ENCODE results near the gene E4F1.

Gene E4F1

DNA sequence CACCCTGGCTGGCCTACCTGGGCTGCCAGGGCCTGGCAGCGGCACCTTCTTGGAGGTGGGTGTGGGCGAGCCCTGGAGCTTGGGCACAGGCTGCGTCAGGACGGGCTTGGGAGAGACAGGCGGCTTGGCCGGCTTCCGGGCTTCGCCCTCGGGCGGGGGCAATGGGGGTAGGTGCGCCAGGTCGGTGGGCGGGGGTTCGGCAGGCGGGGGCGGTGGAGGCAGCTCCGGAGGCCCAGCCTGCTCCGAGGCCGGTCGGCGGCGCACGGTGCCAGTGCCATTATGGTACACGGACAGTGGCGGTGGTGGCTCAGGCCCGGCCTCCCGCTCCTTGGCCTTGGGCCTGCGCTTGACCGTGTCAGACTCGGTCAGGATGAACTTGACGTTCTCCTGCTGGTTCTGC lies 43.8 kb upstream of the E4F1 start:
- Histone ChIP-seq H3K4me3 (ENCODE audit: low read depth, low read length) (no peak overlapping the region), H3K79me2 (ENCODE audit: control insufficient read depth, insufficient read depth, low read length, unreplicated experiment) (no peaks in the 10 kb centered on the region), H3K36me3 (ENCODE audit: insufficient read depth, low read length) (peaks cover 14% of the 10 kb centered on the region; the same call in 1 of the 2 replicates), H3K27ac (ENCODE audit: low read depth, low read length) (no peak overlapping the region), H3K4me1 (ENCODE audit: control insufficient read depth, insufficient read depth, low read length, unreplicated experiment) (no peaks in the 10 kb centered on the region), H3K27me3 (ENCODE audit: insufficient read depth, low read length) (no peaks in the 10 kb centered on the region), H2AFZ (ENCODE audit: low read length, unreplicated experiment) (no peak overlapping the region)

DNA sequence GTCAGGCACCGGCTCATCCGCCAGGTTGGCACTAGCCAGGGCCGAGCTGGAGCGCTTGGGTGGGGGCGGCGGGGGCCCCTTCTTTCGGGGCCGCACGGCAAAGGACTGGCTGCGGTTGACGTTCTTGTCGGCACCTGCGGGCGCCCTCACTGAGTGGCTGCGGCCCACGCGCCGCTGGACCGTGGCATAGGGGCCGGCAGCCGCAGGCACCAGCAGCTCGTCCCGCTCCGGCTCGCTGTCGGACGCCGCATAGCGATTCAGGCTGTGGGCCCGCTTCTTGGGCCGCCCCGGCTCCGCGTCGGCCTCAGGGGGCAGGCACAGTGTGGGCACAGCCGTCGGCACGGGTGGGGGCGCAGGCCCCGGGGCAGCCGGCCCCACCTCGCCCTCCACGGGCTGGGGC lies 42.9 kb upstream of the E4F1 start:
- Histone ChIP-seq H3K4me1 (ENCODE audit: control insufficient read depth, insufficient read depth, low read length, unreplicated experiment) (no peaks in the 10 kb centered on the region), H3K27me3 (ENCODE audit: insufficient read depth, low read length) (no peaks in the 10 kb centered on the region), H3K27ac (ENCODE audit: low read depth, low read length) (no peak overlapping the region), H3K4me3 (ENCODE audit: low read depth, low read length) (no peak overlapping the region), H3K79me2 (ENCODE audit: control insufficient read depth, insufficient read depth, low read length, unreplicated experiment) (no peaks in the 10 kb centered on the region), H3K36me3 (ENCODE audit: insufficient read depth, low read length) (peaks cover 14% of the 10 kb centered on the region; the same call in 1 of the 2 replicates), H2AFZ (ENCODE audit: low read length, unreplicated experiment) (no peak overlapping the region)

DNA sequence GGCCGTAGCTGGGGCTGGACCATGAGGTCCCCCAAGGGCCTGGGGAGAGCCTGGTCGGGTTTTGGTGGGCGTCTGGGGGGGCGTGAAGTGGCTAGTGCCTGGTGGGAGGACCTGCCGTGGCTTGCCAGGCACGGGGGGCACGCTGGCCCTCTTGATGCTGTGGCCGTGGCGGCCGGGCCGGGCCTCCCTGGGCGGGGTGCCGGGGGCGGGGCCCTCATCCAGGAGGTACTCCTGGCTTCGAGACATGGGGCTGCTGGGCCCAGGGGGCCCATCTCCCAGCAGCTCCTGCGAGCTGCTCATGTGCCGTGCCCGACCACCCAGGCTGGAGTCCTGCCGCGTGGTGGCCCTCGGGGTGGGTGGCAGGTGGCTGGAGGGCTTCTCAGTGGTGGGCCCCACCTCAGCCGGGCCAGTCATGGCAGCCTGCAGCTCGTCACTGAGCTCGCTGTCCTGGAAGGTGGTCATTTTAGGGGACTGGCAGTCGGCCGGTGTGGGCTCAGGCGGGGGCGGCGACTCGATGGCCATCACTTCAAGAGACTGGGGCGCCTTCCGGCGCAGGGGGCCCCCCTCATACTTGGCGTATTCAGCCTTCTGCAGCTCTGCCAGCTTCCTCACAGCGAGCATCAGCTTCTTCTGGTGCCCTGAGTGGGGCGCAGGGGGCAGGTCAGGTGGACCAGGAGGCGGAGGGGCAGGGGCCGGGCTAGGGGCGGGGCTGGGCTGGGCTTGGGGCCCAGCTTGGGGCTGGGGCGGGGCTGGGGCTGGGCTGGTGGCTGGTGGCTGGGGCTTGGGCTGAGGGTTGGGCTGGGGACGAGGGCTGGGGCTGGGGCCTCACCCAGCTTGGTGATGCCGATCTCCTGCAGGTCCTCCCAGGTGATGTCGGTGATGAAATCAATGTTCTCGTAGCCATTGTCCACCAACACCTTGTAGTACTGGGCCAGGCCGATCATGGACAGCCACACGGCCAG lies 42.1 kb upstream of the E4F1 start:
- no peaks in the 10 kb centered on the region for H3K27me3 ChIP-seq (ENCODE audit: insufficient read depth, low read length)
- H3K36me3 ChIP-seq (ENCODE audit: insufficient read depth, low read length): peaks cover 9% of the 10 kb centered on the region; the same call in 1 of the 2 replicates
- no peaks in the 10 kb centered on the region for H3K79me2 ChIP-seq (ENCODE audit: control insufficient read depth, insufficient read depth, low read length, unreplicated experiment)
- H2AFZ ChIP-seq (ENCODE audit: low read length, unreplicated experiment): no peak overlapping the region
- H3K4me3 ChIP-seq (ENCODE audit: low read depth, low read length): no peak overlapping the region
- H3K4me1 ChIP-seq (ENCODE audit: control insufficient read depth, insufficient read depth, low read length, unreplicated experiment): no peaks in the 10 kb centered on the region
- H3K27ac ChIP-seq (ENCODE audit: low read depth, low read length): no peak overlapping the region

DNA sequence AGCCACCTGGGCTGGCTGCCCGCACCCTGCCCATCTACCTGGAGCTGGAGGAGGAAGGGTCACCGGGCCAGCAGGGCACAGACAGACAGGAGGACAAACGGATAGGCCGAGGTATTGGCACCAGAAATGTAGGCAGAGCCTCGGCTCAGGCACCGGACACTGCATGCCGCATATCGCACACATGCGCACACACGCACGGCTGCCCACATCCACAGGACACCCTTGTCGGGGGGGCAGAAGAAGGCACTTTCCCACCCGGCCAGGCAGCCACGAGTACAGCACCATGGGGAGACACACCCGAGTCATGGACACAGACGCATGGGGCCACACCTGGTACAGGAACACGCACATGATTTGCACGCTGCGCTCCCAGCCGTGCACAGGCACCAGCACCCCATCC lies 41.4 kb upstream of the E4F1 start:
- no peaks in the 10 kb centered on the region for H3K27me3 ChIP-seq (ENCODE audit: insufficient read depth, low read length)
- H3K27ac ChIP-seq (ENCODE audit: low read depth, low read length): no peak overlapping the region
- H3K4me1 ChIP-seq (ENCODE audit: control insufficient read depth, insufficient read depth, low read length, unreplicated experiment): no peaks in the 10 kb centered on the region
- H3K36me3 ChIP-seq (ENCODE audit: insufficient read depth, low read length): peaks cover 9% of the 10 kb centered on the region; the same call in 1 of the 2 replicates
- no peak overlapping the region for H2AFZ ChIP-seq (ENCODE audit: low read length, unreplicated experiment)
- no peaks in the 10 kb centered on the region for H3K79me2 ChIP-seq (ENCODE audit: control insufficient read depth, insufficient read depth, low read length, unreplicated experiment)
- H3K4me3 ChIP-seq (ENCODE audit: low read depth, low read length): no peak overlapping the region

DNA sequence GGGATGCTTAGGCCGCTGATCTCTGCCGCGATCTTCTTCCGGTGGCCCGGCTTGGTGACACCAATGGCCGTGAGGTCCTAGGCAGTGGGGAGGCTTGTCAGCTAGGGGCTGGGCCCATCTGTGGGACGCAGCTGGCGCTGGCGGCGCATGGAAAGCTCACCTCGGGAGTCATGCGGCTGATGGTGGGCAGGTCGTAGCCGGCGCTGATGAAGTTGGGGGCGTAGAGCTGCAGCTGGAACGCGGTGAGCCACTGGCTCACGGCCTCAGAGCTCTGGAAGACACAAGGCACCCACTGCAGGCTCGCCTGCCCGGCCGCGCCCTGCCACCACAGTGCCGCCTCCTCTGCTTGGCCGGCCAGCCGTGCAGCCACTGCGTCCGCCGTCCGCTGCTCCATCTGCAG lies 39.7 kb upstream of the E4F1 start:
- Histone ChIP-seq H3K36me3 (ENCODE audit: insufficient read depth, low read length) (no peaks in the 10 kb centered on the region), H3K79me2 (ENCODE audit: control insufficient read depth, insufficient read depth, low read length, unreplicated experiment) (no peaks in the 10 kb centered on the region), H3K4me1 (ENCODE audit: control insufficient read depth, insufficient read depth, low read length, unreplicated experiment) (no peaks in the 10 kb centered on the region), H3K27me3 (ENCODE audit: insufficient read depth, low read length) (no peaks in the 10 kb centered on the region), H3K4me3 (ENCODE audit: low read depth, low read length) (no peak overlapping the region), H3K27ac (ENCODE audit: low read depth, low read length) (no peak overlapping the region), H2AFZ (ENCODE audit: low read length, unreplicated experiment) (no peak overlapping the region)

DNA sequence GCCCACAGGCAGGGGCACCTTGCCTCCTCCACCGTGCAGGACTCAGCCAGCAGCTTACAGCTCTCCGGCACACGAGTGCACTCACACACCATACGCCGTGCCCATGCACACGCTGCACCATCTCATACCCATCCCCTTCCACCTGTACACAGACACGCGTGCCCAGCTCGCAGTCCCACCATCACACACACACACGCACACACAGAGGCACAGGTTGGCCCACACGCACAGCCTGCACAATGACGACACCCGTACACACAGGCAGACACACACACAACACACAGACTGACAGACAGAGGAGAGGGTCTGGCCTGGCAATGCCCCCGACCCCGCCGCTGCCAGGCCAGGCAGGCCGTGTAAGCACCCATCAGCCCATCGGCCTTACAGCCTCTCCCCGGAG lies 39.0 kb upstream of the E4F1 start:
- no peaks in the 10 kb centered on the region for H3K27me3 ChIP-seq (ENCODE audit: insufficient read depth, low read length)
- H3K4me1 ChIP-seq (ENCODE audit: control insufficient read depth, insufficient read depth, low read length, unreplicated experiment): no peaks in the 10 kb centered on the region
- no peaks in the 10 kb centered on the region for H3K36me3 ChIP-seq (ENCODE audit: insufficient read depth, low read length)
- H3K4me3 ChIP-seq (ENCODE audit: low read depth, low read length): no peak overlapping the region
- H3K27ac ChIP-seq (ENCODE audit: low read depth, low read length): no peak overlapping the region
- no peak overlapping the region for H2AFZ ChIP-seq (ENCODE audit: low read length, unreplicated experiment)
- no peaks in the 10 kb centered on the region for H3K79me2 ChIP-seq (ENCODE audit: control insufficient read depth, insufficient read depth, low read length, unreplicated experiment)

DNA sequence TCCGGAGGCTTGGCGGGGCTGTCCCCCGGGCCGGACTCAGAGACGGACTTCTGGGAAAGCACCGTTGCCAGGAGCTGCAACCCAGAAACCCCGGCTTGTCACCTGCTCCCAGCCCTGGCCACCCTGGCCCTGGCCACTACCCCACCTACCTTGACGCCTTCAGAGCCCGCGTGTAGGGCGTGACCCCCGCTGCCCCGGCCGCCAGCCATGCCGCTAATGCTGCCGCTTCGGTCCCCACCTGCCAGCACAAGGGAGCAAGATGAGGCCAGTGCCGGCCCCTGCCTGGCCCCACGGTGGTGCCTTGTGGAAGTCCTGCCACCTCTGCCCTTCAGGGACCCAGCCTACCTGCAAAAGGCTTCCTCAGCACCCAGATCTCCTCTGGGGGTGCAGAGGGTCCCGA lies 38.4 kb upstream of the E4F1 start:
- Histone ChIP-seq H3K4me3 (ENCODE audit: low read depth, low read length) (no peak overlapping the region), H3K79me2 (ENCODE audit: control insufficient read depth, insufficient read depth, low read length, unreplicated experiment) (no peaks in the 10 kb centered on the region), H3K27me3 (ENCODE audit: insufficient read depth, low read length) (no peaks in the 10 kb centered on the region), H3K4me1 (ENCODE audit: control insufficient read depth, insufficient read depth, low read length, unreplicated experiment) (no peaks in the 10 kb centered on the region), H3K36me3 (ENCODE audit: insufficient read depth, low read length) (no peaks in the 10 kb centered on the region), H2AFZ (ENCODE audit: low read length, unreplicated experiment) (no peak overlapping the region), H3K27ac (ENCODE audit: low read depth, low read length) (no peak overlapping the region)

DNA sequence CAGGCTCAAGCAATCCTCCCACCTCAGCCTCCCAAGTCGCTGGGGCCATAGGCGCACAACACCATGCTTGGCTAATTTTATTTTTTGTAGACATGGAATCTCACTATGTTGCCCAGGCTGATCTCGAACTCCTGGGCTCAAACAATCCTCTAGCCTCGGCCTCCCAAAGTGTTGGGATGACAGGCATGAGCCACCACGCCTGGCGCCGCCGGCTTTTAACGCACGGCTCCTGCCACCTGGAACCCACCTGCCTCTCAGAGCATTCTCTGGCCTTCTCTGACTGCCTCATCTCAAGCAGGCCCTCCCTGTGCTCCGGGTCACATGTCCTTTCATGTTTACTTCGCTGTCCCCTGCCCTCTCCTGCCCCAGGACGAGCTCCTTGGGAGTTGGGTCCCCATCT lies 37.3 kb upstream of the E4F1 start:
- Histone ChIP-seq H3K27me3 (ENCODE audit: insufficient read depth, low read length) (no peaks in the 10 kb centered on the region), H3K4me3 (ENCODE audit: low read depth, low read length) (no peak overlapping the region), H2AFZ (ENCODE audit: low read length, unreplicated experiment) (no peak overlapping the region), H3K79me2 (ENCODE audit: control insufficient read depth, insufficient read depth, low read length, unreplicated experiment) (no peaks in the 10 kb centered on the region), H3K4me1 (ENCODE audit: control insufficient read depth, insufficient read depth, low read length, unreplicated experiment) (no peaks in the 10 kb centered on the region), H3K36me3 (ENCODE audit: insufficient read depth, low read length) (no peaks in the 10 kb centered on the region), H3K27ac (ENCODE audit: low read depth, low read length) (no peak overlapping the region)

DNA sequence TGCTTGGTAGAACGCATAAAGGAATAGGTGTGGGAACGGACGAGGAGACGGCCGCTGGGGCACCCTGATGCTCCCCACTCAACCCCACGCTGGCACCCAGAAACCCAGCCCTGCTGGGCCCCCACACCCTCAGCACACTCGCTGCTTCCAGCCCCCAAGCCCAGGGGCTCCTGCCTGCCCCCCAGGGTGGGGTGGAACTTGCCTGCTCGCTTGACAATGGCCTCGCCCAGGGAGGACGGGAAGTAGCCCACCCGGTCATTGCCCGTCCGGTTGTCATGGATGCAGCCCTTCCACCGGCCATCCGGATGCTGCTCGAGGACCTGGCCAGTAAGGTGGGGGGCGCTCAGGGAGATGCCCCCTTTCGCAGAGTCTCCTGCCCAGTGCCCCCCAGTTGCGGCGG lies 36.9 kb upstream of the E4F1 start:
- H3K4me3 ChIP-seq (ENCODE audit: low read depth, low read length): no peak overlapping the region
- H3K27ac ChIP-seq (ENCODE audit: low read depth, low read length): no peak overlapping the region
- H2AFZ ChIP-seq (ENCODE audit: low read length, unreplicated experiment): no peak overlapping the region
- H3K36me3 ChIP-seq (ENCODE audit: insufficient read depth, low read length): no peaks in the 10 kb centered on the region
- H3K4me1 ChIP-seq (ENCODE audit: control insufficient read depth, insufficient read depth, low read length, unreplicated experiment): no peaks in the 10 kb centered on the region
- H3K79me2 ChIP-seq (ENCODE audit: control insufficient read depth, insufficient read depth, low read length, unreplicated experiment): no peaks in the 10 kb centered on the region
- no peaks in the 10 kb centered on the region for H3K27me3 ChIP-seq (ENCODE audit: insufficient read depth, low read length)

DNA sequence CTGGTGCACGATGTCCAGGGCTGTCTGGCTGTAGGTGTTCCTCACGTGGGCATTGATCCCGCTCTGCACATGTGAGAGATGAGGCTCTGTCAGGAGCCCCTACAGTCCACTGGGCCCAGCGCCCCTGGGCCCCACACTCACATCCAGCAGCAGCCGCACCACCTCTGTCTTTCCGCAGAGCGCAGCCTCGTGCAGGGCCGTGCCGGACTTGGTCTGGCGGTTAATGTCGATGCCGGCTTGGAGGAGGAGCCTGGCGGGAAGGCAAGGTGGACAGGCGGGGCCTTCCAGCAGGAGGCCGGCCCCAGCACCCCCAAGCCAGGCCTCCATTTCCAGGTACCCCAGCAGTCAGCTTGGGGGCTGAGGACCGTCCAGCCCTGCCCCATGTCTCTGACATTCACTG lies 36.2 kb upstream of the E4F1 start:
- H2AFZ ChIP-seq (ENCODE audit: low read length, unreplicated experiment): no peak overlapping the region
- H3K79me2 ChIP-seq (ENCODE audit: control insufficient read depth, insufficient read depth, low read length, unreplicated experiment): no peaks in the 10 kb centered on the region
- H3K27ac ChIP-seq (ENCODE audit: low read depth, low read length): no peak overlapping the region
- H3K27me3 ChIP-seq (ENCODE audit: insufficient read depth, low read length): no peaks in the 10 kb centered on the region
- no peak overlapping the region for H3K4me3 ChIP-seq (ENCODE audit: low read depth, low read length)
- H3K36me3 ChIP-seq (ENCODE audit: insufficient read depth, low read length): no peaks in the 10 kb centered on the region
- no peaks in the 10 kb centered on the region for H3K4me1 ChIP-seq (ENCODE audit: control insufficient read depth, insufficient read depth, low read length, unreplicated experiment)

DNA sequence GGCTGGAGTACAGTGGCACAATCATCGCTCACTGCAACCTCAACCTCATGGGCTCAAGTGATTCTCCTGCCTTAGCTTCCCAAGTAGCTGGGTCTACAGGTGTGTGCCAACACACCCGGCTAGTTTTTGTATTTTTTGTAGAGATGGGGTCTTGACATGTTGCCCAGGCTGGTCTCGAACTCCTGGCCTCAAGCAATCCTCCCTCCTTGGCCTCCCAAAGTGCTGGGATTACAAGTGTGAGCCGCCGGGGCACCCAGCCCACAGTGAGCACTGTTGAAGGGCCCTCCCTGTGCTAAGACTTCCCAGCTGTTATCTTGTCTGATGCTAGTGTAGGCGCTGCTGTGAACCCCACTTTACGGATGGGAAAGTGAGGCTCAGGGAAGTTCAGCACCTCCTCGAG lies 35.0 kb upstream of the E4F1 start:
- Histone ChIP-seq H3K27me3 (ENCODE audit: insufficient read depth, low read length) (no peaks in the 10 kb centered on the region), H3K79me2 (ENCODE audit: control insufficient read depth, insufficient read depth, low read length, unreplicated experiment) (no peaks in the 10 kb centered on the region), H3K36me3 (ENCODE audit: insufficient read depth, low read length) (no peaks in the 10 kb centered on the region), H3K4me3 (ENCODE audit: low read depth, low read length) (no peak overlapping the region), H2AFZ (ENCODE audit: low read length, unreplicated experiment) (no peak overlapping the region), H3K27ac (ENCODE audit: low read depth, low read length) (no peak overlapping the region), H3K4me1 (ENCODE audit: control insufficient read depth, insufficient read depth, low read length, unreplicated experiment) (no peaks in the 10 kb centered on the region)
